Measurements from ENCODE around the gene HDAC4.

GRCh38 chr2:239200646-239201530, 199.9 kb downstream of the HDAC4 start:
- TF ChIP-seq GATA2 (IDR thresholded peaks at IDR 0.05; ENCODE audit: low read depth, low read length): no peak
- TF ChIP-seq GATA3 (IDR thresholded peaks at IDR 0.05; ENCODE audit: low read depth, low read length): no peak

Measured in SH-SY5Y (cell line).